Measurements from ENCODE around the gene TGFBR1.

DNA sequence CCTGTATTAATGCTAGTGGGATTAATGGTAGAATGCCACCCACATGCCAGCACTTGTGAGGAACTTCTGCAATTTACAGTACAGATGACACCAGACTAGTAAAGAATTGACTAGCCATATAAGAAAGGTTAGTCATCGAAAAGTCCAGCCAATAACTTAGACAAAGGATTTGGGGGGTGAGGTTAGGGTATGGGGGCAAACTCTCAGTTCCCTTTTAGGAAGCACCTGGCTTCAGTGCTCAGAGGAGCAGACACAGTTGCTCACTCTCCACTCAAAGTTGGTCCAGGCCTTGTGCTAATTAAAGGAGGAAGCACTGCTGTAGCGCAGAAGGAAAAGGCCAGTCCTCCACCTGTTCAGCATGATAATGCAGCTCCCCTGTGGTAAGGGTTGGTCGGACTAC lies 25.2 kb downstream of the TGFBR1 start:
- no peak for TF ChIP-seq ELK4 (IDR thresholded peaks at IDR 0.05; ENCODE audit: borderline replicate concordance, low read depth, low read length)
- TF ChIP-seq, protein P1, sequence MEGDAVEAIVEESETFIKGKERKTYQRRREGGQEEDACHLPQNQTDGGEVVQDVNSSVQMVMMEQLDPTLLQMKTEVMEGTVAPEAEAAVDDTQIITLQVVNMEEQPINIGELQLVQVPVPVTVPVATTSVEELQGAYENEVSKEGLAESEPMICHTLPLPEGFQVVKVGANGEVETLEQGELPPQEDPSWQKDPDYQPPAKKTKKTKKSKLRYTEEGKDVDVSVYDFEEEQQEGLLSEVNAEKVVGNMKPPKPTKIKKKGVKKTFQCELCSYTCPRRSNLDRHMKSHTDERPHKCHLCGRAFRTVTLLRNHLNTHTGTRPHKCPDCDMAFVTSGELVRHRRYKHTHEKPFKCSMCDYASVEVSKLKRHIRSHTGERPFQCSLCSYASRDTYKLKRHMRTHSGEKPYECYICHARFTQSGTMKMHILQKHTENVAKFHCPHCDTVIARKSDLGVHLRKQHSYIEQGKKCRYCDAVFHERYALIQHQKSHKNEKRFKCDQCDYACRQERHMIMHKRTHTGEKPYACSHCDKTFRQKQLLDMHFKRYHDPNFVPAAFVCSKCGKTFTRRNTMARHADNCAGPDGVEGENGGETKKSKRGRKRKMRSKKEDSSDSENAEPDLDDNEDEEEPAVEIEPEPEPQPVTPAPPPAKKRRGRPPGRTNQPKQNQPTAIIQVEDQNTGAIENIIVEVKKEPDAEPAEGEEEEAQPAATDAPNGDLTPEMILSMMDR (tag by site-specific recombination; IDR thresholded peaks at IDR 0.05) = no peak

Measured in HEK293 (cell line).